Testis (tissue), 3 donors: ENCODE results near the gene RGS5. TPM values are rescaled to one million over a fixed set of nuclear protein-coding genes. Genes with fewer than 3 reads are reported as not detected.

Experiments
- DNase-seq: peaks from one replicate; pipeline ENCODE4 v3.0.0-alpha.2; 2019
- H3K27ac ChIP-seq, 2 donors: fragments of 200-600 bp; sonication (generic); one replicate each; pipeline ENCODE4 v1.5.1; 2019
- H3K27me3 ChIP-seq: fragments of 200-600 bp; sonication (generic); one replicate; pipeline ENCODE4 v1.5.1; 2019
- H3K36me3 ChIP-seq: fragments of 200-600 bp; sonication (generic); one replicate; pipeline ENCODE4 v1.5.1; 2017; ENCODE audit warnings: low read depth; ENCODE audit errors: missing control alignments
- H3K4me1 ChIP-seq: fragments of 200-600 bp; sonication (generic); one replicate; pipeline ENCODE4 v1.5.1; 2019
- H3K4me3 ChIP-seq, 2 donors: fragments of 200-600 bp; sonication (generic); one replicate each; pipeline ENCODE4 v1.5.1; 2017 to 2019
- H3K9me3 ChIP-seq: fragments of 200-600 bp; sonication (generic); one replicate; pipeline ENCODE4 v1.5.1; 2017
- POLR2A ChIP-seq: fragments of 450-650 bp; IDR thresholded peaks from one replicate; pipeline ENCODE4 v1.6.1; 2017; ENCODE audit warnings: antibody characterized with exemption, mild to moderate bottlenecking, moderate library complexity
- WGBS, 2 donors: methylation state at CpG; one replicate each; pipeline ENCODE4 v1.1.5; 2018; 5-methylcytosine and 5-hydroxymethylcytosine counted together
- intact Hi-C: fragments of 100-400 bp; cut with DNase I; formaldehyde crosslinking; loops from one replicate; pipeline ENCODE4 v1.15.1; 2023; ENCODE audit warnings: low total_unique reads
- polyA plus RNA-seq: library from polyadenylated mRNA; stranded (reverse); fragments of 350-450 nt; fragmentation: Illumina TruSeq; extraction: RNeasy Lipid Tissue Mini Kit (QIAGEN cat#74804); gene quantifications from one replicate; pipeline ENCODE4 v1.2.3, GENCODE V29; 2014; ENCODE audit warnings: low read depth, low replicate concordance; ENCODE audit not compliant: insufficient read depth
- total RNA-seq, 2 donors: library from RNA; depleted of rRNA; stranded (reverse); fragments of >200 nt; gene quantifications; one replicate each; pipeline ENCODE4 v1.2.3, GENCODE V29; 2016
- TF ChIP-seq, protein P1 (sequence below), 3 experiments: fragments of 450-650 bp in 2 of 3; fragments of 200-600 bp in 1 of 3; sonication (generic) in 1 of 3; IDR thresholded peaks; one replicate each; pipeline ENCODE4 v1.5.1; 2016 to 2019; ENCODE audit warnings: antibody characterized with exemption in 3 of 3, mild to moderate bottlenecking in 2 of 3, moderate library complexity in 1 of 3

The RGS5 gene
- total and polyA plus RNA-seq, 3 donors from 2014 or later, result 84.7 to 237 (median 214) TPM

DNA sequence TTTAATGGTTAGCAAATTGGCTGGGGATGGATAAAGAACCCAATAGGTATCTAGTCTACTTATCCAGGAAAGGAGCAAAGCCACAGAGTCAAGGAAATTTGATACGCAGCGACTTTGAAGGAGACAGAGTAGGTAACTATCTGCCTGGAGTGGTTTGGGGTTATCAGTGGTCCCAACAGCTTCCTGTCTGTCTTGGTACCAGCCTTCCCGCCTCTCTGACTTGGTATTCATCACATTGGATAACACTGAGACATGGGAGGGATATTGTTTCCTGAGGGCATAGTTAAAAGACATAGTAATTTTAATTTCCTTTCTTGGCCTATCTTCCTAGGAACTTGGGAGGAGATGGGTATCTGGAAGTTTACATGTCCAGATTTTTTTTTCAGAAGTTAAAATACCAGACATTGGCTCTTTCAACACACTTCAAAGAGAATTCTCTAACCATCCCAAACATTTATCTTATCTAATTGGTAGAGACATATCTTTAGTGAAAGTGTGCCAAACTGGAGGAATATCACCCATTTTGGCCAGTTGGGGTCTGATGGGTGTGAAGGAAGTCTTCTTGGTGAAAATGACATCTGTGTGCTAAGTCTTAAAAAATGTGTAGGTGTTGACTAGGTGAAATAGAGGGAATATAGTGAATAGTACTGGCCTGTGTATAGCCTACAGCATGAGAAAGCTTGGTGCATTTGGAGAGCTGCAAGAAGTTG, 65.0 kb downstream of the RGS5 start:
- H3K27ac ChIP-seq, result no peak overlapping the region
- intact Hi-C loops, result no loop called here

DNA sequence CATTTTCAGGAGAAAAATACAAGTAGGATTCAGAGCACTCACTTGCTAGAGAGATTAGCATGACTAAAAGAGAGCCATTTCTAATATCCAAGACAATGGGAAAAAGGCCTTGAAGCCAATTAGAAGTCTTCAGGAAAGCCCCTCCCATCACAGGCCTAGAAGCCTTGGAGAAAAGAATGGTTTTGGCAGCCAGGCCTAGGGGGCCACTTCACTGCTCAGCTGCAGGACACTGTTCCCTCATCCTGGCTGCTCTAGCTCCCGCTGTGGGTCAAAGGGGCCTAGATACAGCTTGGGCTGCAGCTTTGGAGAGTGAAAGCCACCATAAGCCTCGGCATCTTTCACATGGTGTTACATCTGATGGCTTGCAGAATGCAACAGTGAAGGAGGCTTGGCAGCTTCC, 70.7 kb downstream of the RGS5 start:
- H3K9me3 ChIP-seq, result no peaks in the 10 kb centered on the region
- intact Hi-C loops, result no loop called here
- no peaks in the 10 kb centered on the region for H3K4me1 ChIP-seq
- 80 to 86% methylated on average over 1 to 2 of the region's 2 CpGs for WGBS, 2 donors
- no peak for DNase-seq
- TF ChIP-seq, protein P1, sequence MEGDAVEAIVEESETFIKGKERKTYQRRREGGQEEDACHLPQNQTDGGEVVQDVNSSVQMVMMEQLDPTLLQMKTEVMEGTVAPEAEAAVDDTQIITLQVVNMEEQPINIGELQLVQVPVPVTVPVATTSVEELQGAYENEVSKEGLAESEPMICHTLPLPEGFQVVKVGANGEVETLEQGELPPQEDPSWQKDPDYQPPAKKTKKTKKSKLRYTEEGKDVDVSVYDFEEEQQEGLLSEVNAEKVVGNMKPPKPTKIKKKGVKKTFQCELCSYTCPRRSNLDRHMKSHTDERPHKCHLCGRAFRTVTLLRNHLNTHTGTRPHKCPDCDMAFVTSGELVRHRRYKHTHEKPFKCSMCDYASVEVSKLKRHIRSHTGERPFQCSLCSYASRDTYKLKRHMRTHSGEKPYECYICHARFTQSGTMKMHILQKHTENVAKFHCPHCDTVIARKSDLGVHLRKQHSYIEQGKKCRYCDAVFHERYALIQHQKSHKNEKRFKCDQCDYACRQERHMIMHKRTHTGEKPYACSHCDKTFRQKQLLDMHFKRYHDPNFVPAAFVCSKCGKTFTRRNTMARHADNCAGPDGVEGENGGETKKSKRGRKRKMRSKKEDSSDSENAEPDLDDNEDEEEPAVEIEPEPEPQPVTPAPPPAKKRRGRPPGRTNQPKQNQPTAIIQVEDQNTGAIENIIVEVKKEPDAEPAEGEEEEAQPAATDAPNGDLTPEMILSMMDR (IDR thresholded peaks at IDR 0.05), result no peak
- no peak for TF ChIP-seq POLR2A
- no peak overlapping the region for H3K4me3 ChIP-seq
- no peak overlapping the region for H3K27ac ChIP-seq
- no peaks in the 10 kb centered on the region for H3K36me3 ChIP-seq
- H3K27me3 ChIP-seq, result no peaks in the 10 kb centered on the region

More for the DNA sequence above, 65.0 kb downstream of the RGS5 start:
- H3K27me3 ChIP-seq, result no peaks in the 10 kb centered on the region
- TF ChIP-seq POLR2A, result no peak
- TF ChIP-seq, protein P1 (IDR thresholded peaks at IDR 0.05), result no peak
- H3K9me3 ChIP-seq, result no peaks in the 10 kb centered on the region
- no peaks in the 10 kb centered on the region for H3K4me1 ChIP-seq
- WGBS, 2 donors, result 83 to 90% methylated on average over 3 of the region's 3 CpGs
- H3K36me3 ChIP-seq, result no peaks in the 10 kb centered on the region
- no peak overlapping the region for H3K4me3 ChIP-seq
- DNase-seq, result no peak

DNA sequence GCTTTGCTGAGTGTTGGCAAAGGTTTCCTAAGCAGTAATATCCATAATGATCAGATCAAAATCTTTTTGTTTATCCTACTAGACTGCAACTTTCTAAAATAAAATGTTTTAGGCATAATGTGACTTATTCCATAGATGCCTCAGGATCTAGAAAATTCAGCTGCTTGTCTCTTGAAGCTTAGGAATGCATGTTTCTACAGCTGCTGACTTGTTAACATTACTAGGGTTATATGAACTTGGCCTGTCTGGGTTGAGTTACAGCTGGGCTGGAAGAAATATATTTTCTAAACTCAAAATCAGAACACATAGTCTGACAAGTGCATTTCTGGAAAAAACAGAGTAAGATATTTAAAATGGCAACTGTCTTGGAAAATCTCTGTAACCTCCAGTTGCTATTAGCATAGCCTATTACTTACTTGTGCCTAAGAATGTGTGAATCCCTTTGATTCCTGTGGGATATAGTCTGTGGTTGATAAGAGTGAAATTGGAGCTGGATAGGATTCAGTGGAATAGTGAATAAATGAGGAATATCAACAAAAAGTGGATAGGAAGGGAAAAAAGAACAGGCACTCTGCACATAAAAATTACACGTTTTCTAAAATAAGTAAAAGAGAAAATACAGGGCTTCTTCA, 72.4 kb downstream of the RGS5 start:
- intact Hi-C loops, result no loop called here
- TF ChIP-seq, protein P1 (IDR thresholded peaks at IDR 0.05), result no peak
- no peak for TF ChIP-seq POLR2A
- Histone ChIP-seq H3K27me3 (no peaks in the 10 kb centered on the region), H3K4me1 (no peaks in the 10 kb centered on the region), H3K27ac (no peak overlapping the region), H3K4me3 (no peak overlapping the region), H3K9me3 (no peaks in the 10 kb centered on the region), H3K36me3 (no peaks in the 10 kb centered on the region)
- no peak for DNase-seq
- 50 to 80% methylated on average over 1 of the region's 1 CpG for WGBS, 2 donors

DNA sequence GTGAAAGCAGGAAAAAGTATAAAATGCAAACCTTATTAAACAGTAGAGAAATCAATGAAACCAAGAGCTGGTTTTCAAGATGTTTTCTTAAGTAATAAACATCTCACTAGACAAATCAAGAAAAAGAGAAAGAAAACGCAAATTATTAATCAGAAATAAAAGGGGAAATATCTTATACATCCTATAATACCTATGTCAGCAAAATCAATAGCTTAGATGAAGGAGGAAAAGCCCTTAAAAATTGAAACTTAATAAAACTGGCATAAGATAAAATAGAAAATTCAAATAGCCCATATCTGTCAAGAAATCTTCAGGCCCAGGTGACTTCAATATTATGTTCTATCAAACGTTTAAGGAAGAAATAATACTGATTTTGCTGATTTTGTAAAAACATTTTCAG, 74.4 kb downstream of the RGS5 start:
- Histone ChIP-seq H3K36me3 (no peaks in the 10 kb centered on the region), H3K9me3 (no peaks in the 10 kb centered on the region), H3K4me1 (no peaks in the 10 kb centered on the region), H3K27ac (no peak overlapping the region), H3K27me3 (no peaks in the 10 kb centered on the region), H3K4me3 (no peak overlapping the region)
- TF ChIP-seq, protein P1 (IDR thresholded peaks at IDR 0.05), result no peak
- TF ChIP-seq POLR2A, result no peak
- intact Hi-C loops, result no loop called here
- 94 to 96% methylated on average over 2 of the region's 2 CpGs for whole genome bisulfite sequencing, 2 donors
- DNase-seq, result no peak
